GM10266 (cell line): ENCODE results near the gene CD248.

Experiments used
- DNase-seq: peaks from one replicate; pipeline ENCODE4 v3.0.0; 2012; ENCODE audit errors: extremely low spot score
- TF ChIP-seq, protein P1 (sequence below): IDR thresholded peaks from 2 replicates; pipeline ENCODE4 v1.5.1; 2012; ENCODE audit warnings: mild to moderate bottlenecking, low read depth; ENCODE audit not compliant: control insufficient read depth, insufficient read depth; ENCODE audit errors: missing control alignments

CD248 gene

DNA sequence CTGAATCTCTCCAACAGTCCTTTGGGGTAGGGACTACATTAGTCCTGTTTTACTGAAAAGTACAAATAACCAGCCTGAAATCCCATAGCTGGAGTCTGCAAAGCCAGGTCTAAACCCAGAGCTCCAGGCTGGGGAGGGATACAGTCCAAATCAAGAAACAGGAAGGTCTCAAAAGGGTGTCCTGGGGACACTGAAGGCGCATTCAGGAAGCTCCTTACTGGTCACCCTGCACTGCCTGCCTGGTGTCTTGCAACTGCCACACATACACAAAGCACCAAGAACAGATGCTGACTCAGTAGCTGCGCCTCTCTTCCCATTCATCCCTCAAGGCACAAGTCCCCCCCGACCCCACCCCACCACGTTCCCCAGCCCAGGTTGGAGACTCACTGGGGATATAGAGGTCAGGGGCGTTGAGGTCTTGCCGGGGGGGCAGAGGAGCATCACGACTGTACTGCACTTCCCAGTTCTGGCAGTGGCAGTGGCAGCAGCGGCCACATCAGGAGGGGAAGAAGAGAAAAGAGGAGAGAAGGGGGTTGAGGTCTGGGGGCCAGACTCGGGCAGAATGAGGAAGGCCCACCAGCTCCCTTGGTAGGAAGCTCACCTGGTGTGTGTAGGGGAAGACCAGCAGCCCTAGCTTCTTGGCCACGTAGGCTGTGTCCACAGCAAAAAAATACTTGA, 29.5 kb downstream of the CD248 start:
- DNase-seq = no peak
- TF ChIP-seq, protein P1, sequence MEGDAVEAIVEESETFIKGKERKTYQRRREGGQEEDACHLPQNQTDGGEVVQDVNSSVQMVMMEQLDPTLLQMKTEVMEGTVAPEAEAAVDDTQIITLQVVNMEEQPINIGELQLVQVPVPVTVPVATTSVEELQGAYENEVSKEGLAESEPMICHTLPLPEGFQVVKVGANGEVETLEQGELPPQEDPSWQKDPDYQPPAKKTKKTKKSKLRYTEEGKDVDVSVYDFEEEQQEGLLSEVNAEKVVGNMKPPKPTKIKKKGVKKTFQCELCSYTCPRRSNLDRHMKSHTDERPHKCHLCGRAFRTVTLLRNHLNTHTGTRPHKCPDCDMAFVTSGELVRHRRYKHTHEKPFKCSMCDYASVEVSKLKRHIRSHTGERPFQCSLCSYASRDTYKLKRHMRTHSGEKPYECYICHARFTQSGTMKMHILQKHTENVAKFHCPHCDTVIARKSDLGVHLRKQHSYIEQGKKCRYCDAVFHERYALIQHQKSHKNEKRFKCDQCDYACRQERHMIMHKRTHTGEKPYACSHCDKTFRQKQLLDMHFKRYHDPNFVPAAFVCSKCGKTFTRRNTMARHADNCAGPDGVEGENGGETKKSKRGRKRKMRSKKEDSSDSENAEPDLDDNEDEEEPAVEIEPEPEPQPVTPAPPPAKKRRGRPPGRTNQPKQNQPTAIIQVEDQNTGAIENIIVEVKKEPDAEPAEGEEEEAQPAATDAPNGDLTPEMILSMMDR = no peak

DNA sequence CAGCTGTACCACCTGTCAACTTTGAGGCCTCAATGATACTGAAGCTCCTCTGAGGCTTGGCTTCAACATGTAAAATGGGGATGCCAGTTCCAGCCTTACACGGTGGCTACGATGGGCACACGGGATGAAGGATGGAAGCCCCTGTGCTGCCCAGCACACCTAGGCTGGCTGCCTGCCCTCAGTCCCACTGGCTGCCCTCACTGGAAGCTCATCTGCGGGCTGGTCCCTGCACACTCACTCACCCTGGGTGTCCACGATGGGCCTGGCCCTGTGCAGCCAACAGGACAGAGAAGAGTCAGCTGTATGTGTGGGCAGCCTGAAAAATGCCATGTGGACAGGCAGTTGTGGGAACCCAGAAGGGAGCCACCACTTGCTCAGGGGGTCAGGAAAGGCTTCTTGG, 30.1 kb downstream of the CD248 start:
- DNase-seq = no peak
- TF ChIP-seq, protein P1 = no peak

DNA sequence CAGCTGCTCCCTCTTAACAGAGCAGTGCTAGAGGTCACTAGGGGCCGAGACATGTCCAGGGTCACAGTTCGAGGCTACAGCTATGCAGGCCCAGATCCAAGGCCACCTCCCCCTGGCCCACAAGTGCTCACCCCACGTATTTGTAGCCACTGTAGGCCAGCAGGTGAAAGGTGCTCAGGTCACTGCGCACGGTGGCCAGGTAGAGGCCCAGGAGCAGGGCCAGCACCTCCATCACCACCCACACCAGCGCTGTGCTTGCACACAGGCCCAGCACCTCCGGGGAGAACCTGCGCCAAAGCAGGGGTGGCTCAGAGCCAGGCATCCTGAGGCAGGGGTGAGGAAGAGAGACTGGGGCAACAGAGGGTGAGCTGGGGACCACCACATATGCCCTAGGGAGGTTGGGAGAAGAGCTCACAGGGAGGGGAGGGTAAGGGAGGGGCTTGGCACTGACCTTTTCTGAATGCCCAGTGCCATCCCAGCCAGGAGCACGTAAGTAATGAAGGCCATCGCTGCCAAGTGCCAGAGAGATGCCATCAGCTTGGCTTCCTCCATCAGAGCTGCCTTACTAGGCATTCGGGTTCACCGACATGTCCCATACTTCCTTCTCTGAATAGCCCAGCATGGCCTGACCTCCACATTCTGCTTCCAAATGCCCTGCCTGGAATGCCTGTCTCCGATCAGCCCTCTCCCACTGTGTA, 31.4 kb downstream of the CD248 start:
- DNase-seq = no peak
- TF ChIP-seq, protein P1 = no peak

DNA sequence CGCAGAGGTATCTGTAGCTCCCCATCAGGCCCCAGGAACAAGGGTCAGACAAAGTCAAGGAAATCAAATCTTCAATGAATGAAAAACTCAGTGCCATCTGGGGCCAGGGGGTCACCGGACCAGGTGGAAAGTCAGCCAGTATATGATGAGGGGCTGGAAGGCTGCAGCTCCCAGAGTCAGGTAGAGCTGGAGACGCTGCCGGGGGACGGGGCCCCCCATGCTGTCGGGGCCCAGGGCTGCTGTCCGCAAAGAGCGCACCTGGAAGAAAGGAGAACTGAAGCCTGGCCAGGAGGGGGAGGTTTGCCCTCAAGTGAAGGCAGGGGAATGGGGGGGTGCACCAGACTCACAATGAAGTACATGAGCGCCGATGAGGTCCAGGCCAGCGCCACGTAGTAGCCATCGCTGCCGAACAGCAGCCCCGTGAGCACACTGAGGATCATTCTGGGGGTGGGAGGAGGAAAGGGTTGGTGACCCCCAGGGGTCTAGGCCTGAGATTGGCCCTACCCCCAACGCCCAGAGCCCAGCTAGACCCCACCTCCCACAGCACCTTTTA, 32.2 kb downstream of the CD248 start:
- DNase-seq = no peak
- TF ChIP-seq, protein P1 = no peak

DNA sequence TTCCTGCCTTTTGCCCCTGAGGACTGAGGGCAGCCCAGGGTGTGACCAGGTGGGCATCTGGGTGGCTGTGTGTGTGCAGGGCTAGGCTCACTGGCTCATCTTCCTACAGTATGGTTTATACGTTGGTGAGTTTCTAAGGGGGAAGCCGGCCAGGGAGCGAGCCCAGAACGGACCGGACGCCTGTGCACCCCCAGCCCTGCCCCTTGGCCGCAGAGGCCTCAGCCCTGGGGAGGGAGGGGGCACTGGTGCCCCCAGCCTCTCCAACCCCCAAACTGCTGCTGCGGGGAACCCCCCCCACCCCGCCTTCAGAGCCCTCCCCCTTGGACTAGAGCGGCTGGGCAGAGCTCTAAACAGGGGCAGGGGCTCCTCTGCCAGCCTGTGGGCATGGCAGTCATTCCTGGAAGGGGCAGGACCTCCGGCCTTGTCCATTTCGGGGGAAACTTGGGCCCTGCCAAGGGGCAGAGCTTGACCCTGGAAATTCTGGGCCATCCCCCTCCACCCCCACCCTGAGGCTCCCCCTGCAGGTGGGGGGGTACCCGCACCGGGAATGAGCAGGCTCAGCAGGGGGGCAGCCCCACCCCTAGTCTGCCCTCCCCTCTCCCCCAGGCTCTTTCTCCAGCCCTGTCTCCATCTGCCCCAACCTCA, 33.3 kb downstream of the CD248 start:
- DNase-seq = no peak
- TF ChIP-seq, protein P1 = no peak

DNA sequence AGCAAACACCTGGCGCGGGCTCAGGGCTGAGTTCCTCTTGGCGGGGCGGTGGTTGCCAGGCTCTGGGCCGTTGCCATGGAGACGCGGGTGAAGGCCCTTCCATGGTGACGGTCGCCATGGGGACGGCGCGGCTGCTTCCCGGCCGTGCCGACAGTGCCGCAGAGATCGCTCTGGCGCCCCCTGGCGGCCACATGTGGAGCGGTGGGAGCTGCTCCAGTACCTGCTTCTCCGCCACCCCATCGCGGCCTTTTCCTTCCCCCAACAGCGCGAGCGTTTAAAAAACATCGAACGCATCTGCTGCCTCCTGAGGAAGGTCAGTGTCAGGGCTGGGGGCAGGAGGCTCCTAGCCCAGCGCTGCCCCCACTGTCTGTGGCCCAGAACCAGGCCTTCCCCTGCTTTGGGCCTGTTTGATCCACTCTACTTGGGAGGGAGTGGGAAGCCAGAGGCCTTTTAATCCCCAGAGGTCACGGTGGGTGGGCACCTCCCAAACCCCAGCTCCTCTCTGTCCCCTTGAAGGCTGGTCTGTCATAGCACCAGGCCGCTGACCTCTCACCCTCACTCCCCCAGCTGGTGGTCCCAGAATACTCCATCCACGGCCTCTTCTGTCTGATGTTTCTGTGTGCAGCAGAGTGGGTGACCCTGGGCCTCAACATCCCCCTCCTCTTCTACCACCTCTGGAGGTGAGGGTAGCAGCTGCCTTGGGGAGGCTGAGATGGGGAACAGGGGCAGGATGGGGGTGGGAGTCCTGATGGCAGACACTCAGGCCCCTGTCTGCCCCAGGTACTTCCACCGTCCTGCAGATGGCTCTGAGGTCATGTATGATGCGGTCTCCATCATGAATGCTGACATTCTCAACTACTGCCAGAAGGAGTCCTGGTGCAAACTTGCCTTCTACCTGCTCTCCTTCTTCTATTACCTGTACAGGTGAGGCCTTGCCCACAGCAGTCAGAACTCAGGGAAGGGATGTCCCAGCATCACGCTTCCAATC, 34.1 kb downstream of the CD248 start:
- peak; percentile 99 for DNase-seq
- TF ChIP-seq, protein P1 = peak; percentile 98
